Pancreas (tissue), 10 donors: ENCODE measurements around the gene TRIP10. TPM values are rescaled to one million over a fixed set of nuclear protein-coding genes. Genes with fewer than 3 reads are reported as not detected.

Experiments used
- ATAC-seq, 4 donors: fragments of 200-7000 bp; cut with Tn5 transposase; one replicate each; pipeline versions ENCODE4 v1.8.0 to v1.9.1; 2020; ENCODE audit warnings: mild to moderate bottlenecking in 4 of 4, moderate library complexity in 4 of 4
- DNase-seq, 6 donors: peaks; one replicate each; pipeline ENCODE4 v3.0.0-alpha.2; 2020
- FAIRE-seq: peaks from 2 replicates; lab custom pipeline; 2012; peaks lifted over from hg19 to GRCh38; lab: Jason Lieb, UNC
- H3K27ac ChIP-seq, 4 donors: fragments of 200-600 bp; sonication (generic); 1 replicate in 3 of 4; 2 replicates in 1 of 4; pipeline versions ENCODE4 v1.5.0 to v1.8.0; 2020
- H3K27me3 ChIP-seq, 4 donors: fragments of 200-600 bp; one replicate each; pipeline ENCODE4 v1.8.0; 2021
- H3K36me3 ChIP-seq, 3 donors: fragments of 200-600 bp; sonication (generic) in 1 of 3; one replicate each; pipeline versions ENCODE4 v1.5.0 to v1.8.0; 2020 to 2021
- H3K4me1 ChIP-seq, 3 donors: fragments of 200-600 bp; one replicate each; pipeline ENCODE4 v1.8.0; 2021
- H3K4me3 ChIP-seq, 4 donors: fragments of 200-600 bp; sonication (generic) in 2 of 4; one replicate each; pipeline versions ENCODE4 v1.5.0 to v1.8.0; 2020 to 2021
- H3K9me3 ChIP-seq, 4 donors: fragments of 200-600 bp; one replicate each; pipeline ENCODE4 v1.8.0; 2021
- CTCF ChIP-seq, 4 donors: fragments of 200-600 bp; sonication (generic) in 3 of 4; IDR thresholded peaks; one replicate each; pipeline versions ENCODE4 v1.5.0 to v1.8.0; 2021; ENCODE audit warnings: antibody characterized with exemption in 4 of 4
- WGBS, 2 donors: extraction: QIAGEN DNeasy Blood & Tissue Kit; methylation state at CpG; one replicate each; pipeline ENCODE4 v1.1.7; 2013; 5-methylcytosine and 5-hydroxymethylcytosine counted together
- intact Hi-C, 3 donors: fragments of 100-400 bp; cut with DNase I; formaldehyde crosslinking; loops; one replicate each; pipeline versions ENCODE4 v1.11.1 to v1.14.2; 2022
- polyA plus RNA-seq, 2 donors: library from polyadenylated mRNA; stranded (reverse); fragments of 200-250 nt; gene quantifications; one replicate each; pipeline ENCODE4 v1.2.3, GENCODE V29; 2013
- total RNA-seq, 6 donors: library from RNA; stranded (reverse); fragmentation: NEBNext Ultra II Directional in 4 of 6; extraction: Animal tissue kit (Norgen Biotek cat#: 25700) in 4 of 6; gene quantifications; one replicate each; pipeline versions ENCODE4 v1.2.1 to v1.2.4, GENCODE V29; 2021 to 2023
- donor health status: healthy with polysubstance abuse.
- donor health status: DM: no; HTN: no; CAD: no; lungs with moderate emphysema.
- donor health status: DM: no; HTN: no; CAD: no.
- donor health status: control.
- donor health status: control.
- donor health status: Bipolar disorder and iron deficiency.
- donor health status: DM: yes; HTN: yes; CAD: no.
- donor health status: DM: no; HTN: no; CAD: no.
- donor health status: DM: no; HTN: no; CAD: no.
- donor health status: DM: yes; HTN: yes; CAD: no.

TRIP10 gene
- total and polyA plus RNA-seq, 8 donors: 16.4 to 102 (median 24.8) TPM

DNA sequence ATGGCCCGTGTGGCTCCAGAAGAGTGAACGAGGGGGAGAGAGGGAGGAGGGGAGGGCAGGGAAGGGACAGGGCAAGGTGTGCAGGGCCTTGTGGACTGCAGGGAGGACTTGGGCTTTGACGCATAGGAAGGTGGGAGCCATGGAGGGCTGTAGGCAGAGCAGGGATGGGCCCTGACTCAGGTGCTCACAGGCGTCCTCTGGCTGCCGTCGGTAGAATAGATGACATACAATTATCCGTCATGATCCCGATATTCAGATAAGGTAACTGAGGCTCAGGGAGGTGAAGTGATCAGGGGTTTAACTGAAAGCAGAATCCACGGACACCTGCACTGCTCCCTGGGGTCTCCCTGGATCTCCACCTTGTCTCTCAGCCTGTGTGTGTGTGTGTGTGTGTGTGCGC, 22.4 kb upstream of the TRIP10 start:
- Histone ChIP-seq H3K4me3 (no peak overlapping the region), H3K9me3 (no peaks in the 10 kb centered on the region), H3K27me3 (no peaks in the 10 kb centered on the region), H3K36me3 (peaks cover 0 to 3% (median 0%) of the 10 kb centered on the region in 3 donors), H3K4me1 (peaks cover 0 to 14% (median under 1%) of the 10 kb centered on the region in 3 donors), H3K27ac (no peak overlapping the region)
- FAIRE-seq (no peak), DNase-seq (no peak), ATAC-seq (no peak)
- intact Hi-C loops: no loop called here
- TF ChIP-seq CTCF (IDR thresholded peaks at IDR 0.05): no peak
- 73 to 80% methylated on average over 10 of the region's 10 CpGs for WGBS, 2 donors

DNA sequence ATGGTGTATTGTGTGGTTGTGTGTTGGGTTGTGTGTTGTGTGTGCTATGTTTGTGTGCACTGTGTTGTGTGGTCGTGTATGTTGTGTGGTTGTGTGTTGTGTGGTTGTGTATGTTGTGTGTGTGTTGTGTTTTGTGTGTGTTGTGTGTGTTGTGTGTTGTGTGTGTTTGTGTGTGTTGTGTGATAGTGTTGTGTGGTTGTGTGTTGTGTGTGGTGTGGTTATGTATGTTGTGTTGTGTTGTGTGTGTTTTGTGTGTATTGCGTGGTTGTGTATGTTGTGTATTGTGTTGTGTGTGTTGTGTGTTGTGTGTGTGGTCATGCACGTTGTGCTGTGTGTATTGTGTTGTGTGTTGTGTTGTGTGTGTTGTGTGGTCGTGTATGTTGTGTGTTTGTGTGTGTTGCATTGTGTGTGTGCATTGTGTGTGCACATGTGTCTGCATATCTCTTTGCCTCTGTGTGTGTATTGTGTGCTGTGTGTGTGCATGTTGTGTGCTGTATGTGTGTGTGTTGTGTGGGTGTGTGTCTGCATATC, 22.0 kb upstream of the TRIP10 start:
- FAIRE-seq (no peak), DNase-seq (no peak), ATAC-seq (no peak)
- no peaks in the 10 kb centered on the region for H3K27me3 ChIP-seq
- intact Hi-C loops: no loop called here
- no peak for TF ChIP-seq CTCF (IDR thresholded peaks at IDR 0.05)
- 53 to 71% methylated on average over 4 of the region's 4 CpGs for whole genome bisulfite sequencing, 2 donors
- peaks cover under 1 to 18% (median 5%) of the 10 kb centered on the region in 3 donors for H3K4me1 ChIP-seq
- no peaks in the 10 kb centered on the region for H3K9me3 ChIP-seq
- H3K36me3 ChIP-seq: peaks cover 0 to 3% (median 0%) of the 10 kb centered on the region in 3 donors
- H3K4me3 ChIP-seq: no peak overlapping the region
- H3K27ac ChIP-seq: no peak overlapping the region

DNA sequence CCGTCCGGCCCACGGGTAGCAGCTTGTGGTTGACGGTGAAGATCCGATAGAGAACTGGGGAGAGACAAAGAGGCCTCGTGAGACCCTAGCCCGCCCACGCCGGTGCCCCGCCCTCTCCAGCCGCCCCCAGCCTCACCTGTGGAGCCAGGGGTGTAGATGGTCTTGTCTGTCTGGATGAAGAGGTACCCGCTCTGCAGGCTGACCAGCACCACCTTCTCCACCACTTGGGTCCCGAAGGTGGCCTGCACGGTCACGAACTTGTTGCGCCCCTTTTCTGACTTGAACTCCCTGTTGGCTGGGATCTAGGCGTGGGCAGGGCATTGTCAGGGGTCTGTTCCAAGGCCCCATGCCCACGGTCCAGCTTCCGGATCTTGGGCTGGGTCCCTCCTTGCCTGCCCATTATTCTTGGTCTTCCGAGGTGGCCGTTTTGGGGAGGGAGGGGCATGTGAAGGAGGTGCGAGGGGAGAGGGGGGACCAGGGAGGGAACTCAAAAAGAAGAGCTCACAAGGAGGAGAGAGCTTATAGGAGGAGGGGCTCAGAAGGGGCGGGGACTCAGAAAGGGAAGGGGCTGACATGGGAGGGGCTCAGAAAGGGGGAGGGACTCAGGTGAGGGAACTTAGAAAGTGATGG, 21.3 kb upstream of the TRIP10 start:
- no peaks in the 10 kb centered on the region for H3K9me3 ChIP-seq
- no peaks in the 10 kb centered on the region for H3K27me3 ChIP-seq
- H3K4me1 ChIP-seq: peaks cover 7 to 26% (median 12%) of the 10 kb centered on the region in 3 donors
- no peaks in the 10 kb centered on the region for H3K36me3 ChIP-seq
- no peak for ATAC-seq
- intact Hi-C loops: no loop called here
- no peak for TF ChIP-seq CTCF (IDR thresholded peaks at IDR 0.05)
- peak in 1 of 6 donors; percentile 30 for DNase-seq
- H3K4me3 ChIP-seq: peak overlapping the region in 1 of 4 donors; percentile 17
- H3K27ac ChIP-seq: no peak overlapping the region
- WGBS, 2 donors: 66 to 73% methylated on average over 22 to 23 of the region's 23 CpGs
- no peak for FAIRE-seq

DNA sequence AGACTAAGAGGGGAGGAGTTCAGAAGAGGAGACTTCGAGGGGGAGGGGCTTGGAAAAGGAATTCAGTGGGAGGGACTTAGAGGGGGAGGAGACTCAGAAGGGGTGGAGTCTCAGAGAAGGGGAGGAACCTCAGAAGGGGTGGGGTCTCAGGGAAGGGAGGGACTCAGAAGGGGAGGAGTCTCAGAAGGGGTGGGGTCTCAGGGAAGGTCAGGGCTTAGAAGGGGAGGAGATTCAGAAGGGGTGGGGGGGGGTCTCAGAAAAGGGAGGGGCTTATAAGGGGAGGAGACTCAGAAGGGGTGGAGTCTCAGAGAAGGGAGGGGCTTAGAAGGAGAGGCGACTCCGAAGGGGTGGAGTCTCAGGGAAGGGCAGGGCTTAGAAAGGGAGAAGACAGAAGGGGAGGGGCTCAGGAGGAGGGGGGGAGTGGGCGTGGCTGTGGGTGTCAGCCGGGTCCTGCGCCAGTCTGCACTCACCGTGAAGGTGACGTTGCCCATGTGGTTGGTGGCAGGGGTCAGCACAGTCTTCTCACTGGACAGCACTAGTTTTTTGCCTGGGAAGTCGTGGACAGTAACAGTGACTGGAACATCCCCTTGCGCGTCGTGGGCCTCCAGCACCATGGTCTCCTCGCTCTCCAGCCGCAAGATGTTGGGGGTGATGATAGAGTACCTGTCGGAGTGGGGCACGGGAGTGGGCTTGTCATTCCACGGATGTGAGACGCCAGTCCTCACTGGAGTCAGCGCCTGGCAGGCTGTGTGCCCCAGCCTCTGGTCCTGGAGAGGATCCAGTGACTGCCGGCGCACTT, 20.5 kb upstream of the TRIP10 start:
- DNase-seq: peak in 1 of 6 donors; percentile 81
- no peaks in the 10 kb centered on the region for H3K27me3 ChIP-seq
- H3K9me3 ChIP-seq: no peaks in the 10 kb centered on the region
- peak overlapping the region in 3 of 4 donors; percentile 1 to 52 (median 40) for H3K4me3 ChIP-seq
- intact Hi-C loops: no loop called here
- H3K4me1 ChIP-seq: peaks cover 7 to 33% (median 19%) of the 10 kb centered on the region in 3 donors
- WGBS, 2 donors: 62 to 68% methylated on average over 21 of the region's 21 CpGs
- no peak for FAIRE-seq
- H3K36me3 ChIP-seq: no peaks in the 10 kb centered on the region
- peak in 3 of 4 donors; percentile 32 to 46 (median 40) for ATAC-seq
- H3K27ac ChIP-seq: peak overlapping the region in 1 of 4 donors; percentile 86
- no peak for TF ChIP-seq CTCF (IDR thresholded peaks at IDR 0.05)
